Measurements from ENCODE around the gene NIFK. TPM values are rescaled to one million over a fixed set of nuclear protein-coding genes. Genes with fewer than 3 reads are reported as not detected.

Gene NIFK
- total RNA-seq: 28.8 and 70.9 TPM in 2 replicates

DNA sequence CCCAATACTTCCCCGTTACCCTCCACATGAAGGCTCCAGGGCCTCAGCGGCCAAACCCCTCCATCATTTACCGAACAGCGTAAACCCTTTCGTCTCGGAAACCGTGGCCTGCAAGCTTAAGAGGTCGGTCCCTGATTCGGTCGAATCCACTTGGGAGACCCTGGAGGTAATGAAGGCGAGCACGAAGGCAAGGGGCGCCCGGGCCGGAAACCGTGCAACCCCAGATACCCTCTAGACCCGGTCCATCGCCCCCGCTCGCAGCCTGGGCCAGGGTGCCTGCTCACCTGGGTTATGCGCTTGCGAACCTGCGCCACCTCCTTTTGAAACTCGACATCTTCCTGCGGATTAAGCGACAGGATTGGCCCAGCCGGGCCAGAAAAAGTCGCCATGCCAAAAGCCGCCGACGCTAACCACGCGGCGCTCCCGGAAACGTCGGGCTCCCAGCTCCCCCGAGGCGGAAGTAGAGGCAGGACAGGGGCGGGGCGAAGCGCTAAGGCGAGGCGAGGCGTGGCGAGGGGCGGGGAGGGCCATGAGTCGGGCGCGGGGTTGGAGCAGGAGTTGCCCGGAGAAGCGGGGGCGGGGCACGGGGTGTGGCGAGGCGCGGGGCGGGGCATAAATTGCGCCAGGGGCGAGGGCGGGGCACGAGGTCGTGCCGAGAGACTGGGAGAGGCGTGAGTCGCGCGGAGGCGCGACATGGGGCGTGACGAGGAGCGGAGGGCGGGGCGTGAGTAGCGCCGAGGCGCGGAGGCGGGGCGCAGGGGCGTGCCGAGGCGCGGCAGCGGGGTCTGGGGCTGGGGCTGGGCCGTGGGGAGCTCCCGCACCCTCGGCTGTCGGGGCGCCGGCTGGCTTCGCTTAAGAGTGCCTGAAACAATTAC is at the start of gene NIFK:
Gene NIFK, minus strand, starts transcription at position 414 of the 875 bp plus-strand sequence. Its CDS starts 25 bp downstream, at position 389.

DNA sequence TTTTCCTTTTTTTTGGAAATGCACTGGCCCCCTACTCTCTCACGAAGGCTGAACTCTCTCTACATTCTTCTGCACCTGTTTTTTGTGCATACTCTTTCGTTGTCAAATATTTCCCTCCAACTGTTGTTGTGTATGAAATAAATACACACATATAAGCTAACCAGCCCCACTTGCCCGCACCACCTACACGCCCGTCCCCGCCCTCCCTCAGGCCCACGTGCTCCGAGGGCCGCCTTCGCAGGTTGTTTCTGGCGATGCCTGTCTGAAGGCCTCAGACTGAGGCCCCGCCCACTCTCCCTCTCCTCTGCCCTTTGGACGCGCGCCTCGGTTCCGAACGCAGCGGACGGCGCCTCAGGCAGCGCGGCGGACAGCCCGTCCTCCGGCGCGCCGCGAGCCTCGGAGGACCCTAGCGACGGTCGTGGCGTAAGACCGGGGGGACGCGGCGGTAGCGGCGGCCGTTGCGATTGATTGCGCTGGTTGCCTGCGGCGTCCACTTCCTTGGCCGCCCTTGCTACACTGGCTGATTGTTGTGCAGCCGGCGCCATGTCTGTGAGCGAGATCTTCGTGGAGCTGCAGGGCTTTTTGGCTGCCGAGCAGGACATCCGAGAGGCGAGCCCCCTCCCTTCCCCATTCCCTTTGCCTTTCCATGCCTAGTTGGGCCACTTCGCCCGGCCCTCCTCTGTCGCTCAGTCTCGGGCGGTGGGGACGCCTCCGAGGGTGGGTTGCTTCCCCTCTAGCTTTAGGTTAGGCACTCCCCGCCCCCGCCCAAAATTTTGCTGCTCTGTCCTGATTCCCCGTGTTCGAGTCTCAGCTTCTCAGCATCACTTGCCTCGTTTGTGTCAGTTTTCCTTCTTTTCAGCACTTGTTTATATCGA is 18.8 kb upstream of the NIFK start, which contains the start of gene TSN:
Gene TSN, plus strand, starts transcription at position 415 of the 875 bp plus-strand sequence. Its CDS starts 129 bp downstream, at position 544.

Other genes with a start within 250 kb of the NIFK start
- not detected in 2 replicates for gene RNU4ATAC, start 206.0 kb downstream of the NIFK start, total RNA-seq
- 22.3 and 25.1 TPM in 2 replicates for gene CLASP1, start 87.4 kb downstream of the NIFK start, total RNA-seq
- gene TSN, start 18.8 kb upstream of the NIFK start, total RNA-seq: 40.4 and 40.9 TPM in 2 replicates

Measured in myometrial cell (primary cell).